NCI-H1105 (cell line): ENCODE measurements around the gene TENM4.

Experiments
- DNase-seq: peaks from one replicate; lab custom pipeline; 2025; lab: John Stamatoyannopoulos, UW

The TENM4 gene

DNA sequence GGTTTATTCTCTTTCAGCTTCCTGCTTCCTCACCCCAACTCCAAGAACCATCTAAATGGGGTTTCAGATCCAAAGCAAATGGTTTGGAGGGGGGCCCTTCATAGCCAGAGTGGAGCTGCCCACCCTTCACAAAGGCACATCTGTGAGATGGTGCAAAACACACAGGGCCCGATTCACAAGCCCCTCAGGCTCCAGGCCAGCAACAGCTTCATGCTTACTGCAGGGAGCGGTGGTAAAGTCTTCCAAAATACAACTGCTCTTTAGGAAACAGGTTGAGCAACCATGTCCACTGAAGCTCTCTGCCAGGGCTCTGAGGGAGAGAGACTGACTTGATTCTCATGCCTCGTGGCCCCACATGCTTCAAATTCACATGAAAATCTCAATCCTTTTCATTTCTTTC lies 653.1 kb downstream of the TENM4 start:
- no peak for DNase-seq

DNA sequence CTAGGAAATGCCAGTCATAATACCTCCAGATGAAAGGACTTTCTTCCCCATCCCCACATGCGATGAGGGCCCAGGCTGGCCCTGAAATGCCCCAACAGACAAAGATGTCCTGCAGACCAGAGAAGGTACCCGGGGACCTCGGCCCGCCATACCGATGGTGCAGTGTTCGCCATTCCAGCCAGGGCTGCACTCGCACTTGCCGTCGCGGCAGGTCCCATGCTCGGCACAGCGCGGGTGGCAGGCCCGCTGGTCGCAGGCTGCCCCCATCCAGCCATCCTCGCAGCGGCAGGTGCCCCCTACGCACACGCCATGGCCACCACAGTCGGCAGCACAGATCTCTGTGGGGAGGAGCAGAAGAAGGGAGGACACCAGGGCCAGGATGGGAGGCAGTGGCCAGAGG lies 654.1 kb downstream of the TENM4 start:
- DNase-seq, result no peak

DNA sequence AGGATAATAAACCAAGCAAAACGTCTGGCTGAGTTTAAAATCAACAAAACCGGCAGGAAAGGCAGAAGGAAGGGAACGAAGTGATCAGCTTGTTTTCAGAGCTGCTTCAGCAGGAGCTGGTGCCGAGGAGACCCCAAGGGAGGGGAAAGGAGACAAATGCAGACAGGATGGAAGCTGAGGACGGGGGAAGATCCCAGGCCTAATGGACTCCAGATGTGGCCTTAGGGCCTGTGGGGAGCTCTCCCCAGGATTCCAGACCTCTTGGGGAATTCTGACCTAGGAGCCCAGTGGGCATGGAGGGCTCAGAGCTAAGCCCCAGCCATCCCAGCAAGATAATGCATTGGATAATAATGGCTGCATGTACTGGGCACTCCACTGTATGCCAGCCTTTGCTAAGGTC lies 654.7 kb downstream of the TENM4 start:
- no peak for DNase-seq

DNA sequence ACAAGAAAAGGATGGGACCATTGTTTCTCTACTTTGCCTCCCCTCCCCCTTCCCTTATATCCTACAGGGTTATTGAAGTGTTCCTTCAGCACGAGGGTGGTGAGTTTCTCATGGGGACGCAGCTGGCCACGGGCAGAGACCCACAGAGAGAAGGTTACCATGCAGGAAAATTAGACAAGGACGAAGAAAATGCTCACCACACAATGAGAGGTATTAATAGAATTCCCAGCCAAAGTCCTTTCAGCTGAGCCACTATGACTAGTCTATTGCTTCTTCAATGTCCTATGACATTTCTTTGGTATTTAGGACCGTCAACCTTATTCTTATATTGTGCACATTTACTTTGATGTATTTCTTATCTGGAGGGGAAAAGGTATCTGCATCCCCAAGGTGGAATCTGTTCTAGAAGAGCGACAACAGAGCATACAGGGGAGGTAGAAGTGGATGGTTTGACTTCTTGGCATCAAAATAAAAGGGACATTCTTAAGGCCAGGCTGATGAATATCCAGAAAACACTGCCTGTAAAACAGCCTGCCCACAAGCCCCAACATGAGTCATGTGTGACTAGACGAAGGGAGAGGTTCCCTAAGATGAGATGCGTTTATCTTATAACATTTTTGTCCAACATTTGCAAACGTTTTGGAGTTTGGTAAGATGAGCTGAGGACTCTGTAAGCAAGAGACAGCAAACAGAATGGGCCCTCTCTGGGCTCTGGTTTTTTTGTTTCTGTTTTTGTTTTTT lies 656.3 kb downstream of the TENM4 start:
- no peak for DNase-seq

DNA sequence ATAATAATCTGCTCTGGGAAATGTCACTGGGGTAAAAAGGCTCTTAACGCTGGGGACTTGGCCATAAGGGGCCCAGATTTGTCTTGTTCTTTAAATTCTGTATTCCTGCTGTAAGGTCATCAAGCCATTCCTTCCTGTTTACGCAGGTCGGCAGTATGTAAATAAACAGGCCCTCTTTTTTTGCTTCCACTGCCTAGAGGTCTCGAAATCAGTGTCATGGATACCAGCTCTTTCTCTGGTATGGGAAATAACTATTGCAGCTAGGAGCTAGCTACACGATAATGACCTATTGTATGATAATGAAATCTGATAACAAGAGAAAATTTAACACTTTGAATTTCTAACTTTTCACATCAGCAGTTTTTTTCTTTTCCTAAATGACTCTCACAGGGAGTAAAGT lies 657.0 kb downstream of the TENM4 start:
- DNase-seq, result no peak

DNA sequence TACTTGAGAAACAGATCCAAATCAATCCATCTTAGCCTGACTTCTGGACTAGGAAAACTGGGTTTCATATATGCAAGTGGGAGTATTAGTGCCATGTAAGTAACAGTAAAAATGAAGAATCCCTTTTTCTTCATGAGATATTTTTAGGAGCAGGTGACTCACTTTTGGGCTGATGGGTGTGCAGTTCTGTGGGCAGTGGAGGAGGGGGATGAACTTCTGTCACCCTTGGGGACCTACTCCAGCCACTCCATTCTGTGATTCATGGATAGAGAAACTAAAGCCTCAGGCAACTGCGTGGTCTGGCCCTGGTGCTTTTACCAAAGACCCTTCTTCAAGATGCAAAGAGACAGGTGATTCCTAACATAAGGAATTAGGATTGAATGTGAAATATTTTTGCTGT lies 657.5 kb downstream of the TENM4 start:
- no peak for DNase-seq

DNA sequence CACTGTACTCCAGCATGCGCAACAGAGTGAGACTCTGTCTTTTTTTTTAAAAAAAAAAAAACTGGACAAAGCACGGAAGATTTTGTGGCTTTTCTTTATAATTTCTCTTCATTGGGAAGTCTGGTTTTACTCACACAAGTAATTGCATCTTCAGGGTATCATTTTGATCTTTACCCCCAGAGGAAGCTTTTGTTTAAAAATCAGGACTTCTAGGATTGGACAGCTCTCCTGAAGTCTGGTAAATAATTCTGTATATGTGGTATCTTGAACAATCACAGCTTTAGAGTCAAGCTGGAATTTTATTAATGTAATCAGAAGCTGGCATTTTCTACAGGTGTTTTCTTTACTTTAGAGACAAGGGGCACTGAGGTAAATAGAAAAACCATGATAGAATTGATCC lies 658.1 kb downstream of the TENM4 start:
- no peak for DNase-seq

DNA sequence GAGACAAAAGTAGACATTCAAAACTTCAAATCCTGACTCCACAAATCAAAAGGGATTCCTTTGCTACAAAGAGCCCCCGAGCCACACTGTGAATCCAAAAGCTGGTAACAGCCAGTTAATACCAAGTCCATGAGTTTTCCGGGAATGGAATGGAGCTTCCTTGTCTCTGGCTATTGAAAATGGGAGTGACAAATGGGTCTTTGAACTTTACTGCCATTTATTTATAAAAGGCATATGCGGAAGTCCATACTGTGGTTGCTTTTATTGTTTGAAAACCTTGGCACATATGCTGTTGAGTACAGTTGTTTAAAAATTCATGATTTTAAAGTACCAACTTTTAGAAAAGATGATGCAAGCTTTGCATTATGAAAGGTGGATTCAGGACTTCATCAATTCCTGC lies 659.9 kb downstream of the TENM4 start:
- DNase-seq, result no peak

DNA sequence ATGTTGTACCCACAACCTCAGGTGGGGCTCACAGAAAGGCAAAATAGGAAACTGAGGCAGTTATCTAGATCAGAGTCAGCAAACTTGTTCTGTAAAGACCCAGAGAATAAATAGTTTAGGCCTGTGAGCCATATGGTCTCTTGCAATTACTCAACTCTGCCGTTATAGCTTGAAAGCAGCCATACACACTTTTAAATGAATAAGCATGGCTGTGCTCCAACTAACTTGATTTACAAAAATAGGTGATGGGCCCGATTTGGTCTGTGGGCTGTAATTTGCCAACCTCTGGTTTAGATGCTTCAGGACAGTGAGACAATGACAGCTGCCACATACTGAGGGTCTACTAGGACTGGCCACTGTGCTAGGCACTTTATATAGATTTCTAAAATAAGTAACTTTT lies 667.3 kb downstream of the TENM4 start:
- DNase-seq, result no peak

DNA sequence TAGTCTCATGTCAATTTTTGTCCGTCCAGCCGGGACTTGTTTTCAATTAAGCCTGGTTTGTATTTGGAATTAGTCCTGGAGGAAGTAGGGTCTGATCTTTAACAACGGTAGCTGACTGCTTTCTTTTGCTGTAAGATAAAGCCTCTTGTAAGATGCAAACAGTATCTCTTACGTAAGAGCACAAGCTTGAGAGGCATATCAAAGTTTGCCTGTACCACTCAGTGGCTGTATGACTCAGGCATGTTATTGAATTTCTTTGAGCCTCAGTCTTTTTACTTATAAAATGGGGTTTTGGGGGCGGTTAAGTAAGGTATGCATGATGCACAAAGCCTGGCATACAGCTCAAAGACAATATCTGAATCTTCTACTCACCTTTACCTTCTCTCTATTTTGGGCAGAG lies 667.8 kb downstream of the TENM4 start:
- no peak for DNase-seq

DNA sequence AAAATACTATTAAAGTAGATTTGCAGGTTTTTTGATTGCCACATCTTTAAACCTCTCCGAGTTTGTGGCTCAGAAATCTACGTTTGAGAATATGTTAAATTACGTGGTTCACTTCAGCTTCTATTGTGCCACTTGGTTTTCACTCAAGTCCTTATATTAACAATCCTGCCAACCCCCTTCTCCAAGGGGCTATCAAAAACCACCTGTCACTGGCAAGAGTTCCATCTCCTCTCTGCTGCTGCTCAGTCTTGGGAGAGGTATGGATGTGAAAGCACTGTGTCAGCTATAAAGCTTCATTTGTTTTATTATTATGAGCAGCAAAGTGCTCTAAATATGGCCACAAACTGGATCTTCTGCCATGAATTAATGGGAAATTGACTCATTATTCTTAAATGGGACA lies 668.6 kb downstream of the TENM4 start:
- no peak for DNase-seq

DNA sequence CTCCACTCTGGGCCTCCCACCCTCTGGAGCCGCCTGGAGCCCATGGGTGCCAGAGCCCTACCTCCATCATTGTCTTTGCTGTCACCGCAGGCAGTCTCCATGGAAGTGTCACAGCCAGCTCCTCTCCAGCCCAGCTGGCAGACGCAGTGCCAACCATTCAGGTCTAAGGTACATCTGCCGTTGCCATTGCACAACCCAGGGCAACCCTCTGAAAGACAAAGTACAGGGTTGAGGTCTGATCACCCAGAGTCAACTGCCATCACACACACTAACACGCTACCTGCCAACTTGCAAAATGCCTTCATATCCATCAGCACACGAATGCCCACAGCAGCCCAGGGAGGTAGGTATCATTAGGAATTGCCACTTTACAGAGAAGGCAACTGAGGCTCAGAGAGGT lies 669.9 kb downstream of the TENM4 start:
- DNase-seq, result no peak

DNA sequence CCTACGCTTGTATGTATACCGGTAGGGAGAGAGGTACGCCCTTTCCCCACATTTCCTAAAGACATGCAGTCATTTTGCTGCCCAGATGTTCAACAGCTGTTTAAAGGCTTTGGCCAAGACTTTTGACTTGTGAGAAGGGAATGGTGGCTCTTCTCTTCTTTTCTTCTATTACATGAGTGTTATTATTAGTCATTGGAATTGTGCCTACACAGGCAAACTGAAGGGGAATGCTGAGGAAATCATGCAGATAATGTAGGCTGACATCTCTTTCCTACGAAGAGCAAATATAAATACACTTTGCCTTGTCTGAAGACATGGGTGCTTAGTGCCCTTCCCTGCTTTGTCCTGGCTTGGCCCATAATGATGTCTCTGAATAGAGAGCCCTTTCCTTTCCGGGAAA lies 671.9 kb downstream of the TENM4 start:
- DNase-seq, result no peak

DNA sequence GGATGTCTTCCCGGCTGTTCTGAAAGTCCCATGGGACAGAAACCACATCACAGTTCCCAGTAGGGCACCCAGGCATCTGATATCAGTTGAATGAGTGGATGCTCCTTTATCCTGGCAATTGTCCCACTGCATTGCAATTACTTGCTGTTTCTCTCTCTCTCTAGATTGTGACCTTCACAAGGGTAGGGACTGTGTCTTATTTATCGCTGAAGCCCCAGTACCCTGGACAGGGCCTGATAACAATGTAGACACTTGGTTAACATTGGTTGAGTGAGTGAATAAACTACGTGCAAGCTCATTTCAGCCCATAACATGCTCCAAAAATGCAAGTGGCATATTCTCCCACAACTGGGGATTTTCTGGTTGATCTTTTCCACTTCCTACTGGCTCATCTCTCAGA lies 672.5 kb downstream of the TENM4 start:
- no peak for DNase-seq

DNA sequence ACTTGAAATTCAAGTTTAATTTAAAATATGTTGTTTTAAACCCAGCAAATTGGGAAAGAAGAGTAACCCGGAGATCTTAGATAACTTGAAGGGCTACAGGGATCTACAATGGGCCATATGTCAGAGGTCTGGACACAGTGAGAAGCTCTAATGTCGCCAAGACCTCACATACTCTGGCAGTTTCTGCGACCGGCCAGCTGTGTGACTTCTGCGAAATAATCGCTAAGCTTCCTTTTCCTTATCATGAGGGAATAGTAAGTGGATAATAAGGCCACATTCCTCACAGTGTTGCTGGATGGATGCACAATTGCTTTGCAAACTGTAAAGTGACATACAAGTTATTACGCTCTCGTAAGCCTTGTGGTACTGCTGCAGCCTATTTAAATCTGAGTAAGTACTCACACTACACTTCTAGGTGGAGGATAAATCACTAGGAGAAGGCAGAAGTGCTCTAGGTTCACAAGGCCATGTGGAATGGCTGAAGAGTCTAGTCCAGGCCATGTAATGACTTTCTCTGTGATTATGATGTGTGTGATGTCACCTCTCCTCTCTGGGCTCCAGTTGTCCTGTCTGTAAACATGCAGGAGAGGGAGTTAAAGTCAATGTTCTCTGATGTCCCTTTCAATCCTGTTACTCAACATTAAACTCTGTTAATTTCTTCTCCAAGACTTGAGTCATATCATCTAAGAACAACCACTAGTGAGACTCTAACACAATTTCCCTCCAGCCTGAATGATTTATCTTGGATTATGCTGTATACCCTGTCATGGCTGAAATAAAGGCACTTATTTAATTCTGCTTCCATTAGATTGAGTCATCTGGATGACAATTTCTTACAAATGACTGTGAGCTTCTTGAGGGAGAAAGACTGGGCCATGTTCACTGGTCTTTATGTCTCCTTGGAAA lies 673.5 kb downstream of the TENM4 start:
- DNase-seq, result no peak

DNA sequence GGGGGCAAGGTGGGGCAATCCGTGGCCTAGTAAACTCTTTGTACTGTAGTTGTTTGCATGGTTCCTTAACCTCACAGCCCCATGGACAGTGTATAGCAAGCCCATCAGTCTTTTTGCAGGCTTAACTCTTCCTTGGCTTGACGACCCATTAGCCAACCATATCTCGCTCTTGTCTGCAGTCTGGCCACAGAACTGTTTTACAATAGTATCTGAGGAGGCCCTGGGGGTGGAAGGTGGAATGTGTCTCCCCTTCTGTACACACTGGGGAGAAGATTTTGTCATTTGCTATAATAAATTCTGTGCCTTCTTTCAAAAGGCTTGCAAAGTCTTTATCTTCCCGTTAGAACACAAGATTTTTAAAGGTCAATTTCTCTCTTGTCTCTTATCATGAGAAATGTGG lies 675.9 kb downstream of the TENM4 start:
- no peak for DNase-seq

DNA sequence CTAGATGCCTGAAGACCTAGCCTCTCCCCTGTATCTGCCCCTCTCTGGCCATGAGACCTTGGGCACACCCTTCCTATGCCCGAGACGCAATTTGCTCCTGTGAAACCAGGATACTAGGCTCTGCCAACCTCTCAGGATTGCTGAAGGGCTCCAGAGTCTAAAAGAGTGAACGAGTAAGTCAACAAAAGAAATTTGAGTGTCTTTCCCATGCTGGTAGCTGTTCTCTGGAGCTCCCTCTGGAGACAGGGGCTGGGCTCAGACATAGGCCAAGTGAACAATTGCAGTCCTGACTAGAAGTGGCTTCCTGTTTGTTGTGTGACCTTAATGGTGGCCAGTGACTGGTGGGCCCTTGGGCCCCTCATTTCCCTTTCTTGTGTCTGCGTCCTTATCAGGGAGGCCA lies 677.2 kb downstream of the TENM4 start:
- DNase-seq, result no peak

DNA sequence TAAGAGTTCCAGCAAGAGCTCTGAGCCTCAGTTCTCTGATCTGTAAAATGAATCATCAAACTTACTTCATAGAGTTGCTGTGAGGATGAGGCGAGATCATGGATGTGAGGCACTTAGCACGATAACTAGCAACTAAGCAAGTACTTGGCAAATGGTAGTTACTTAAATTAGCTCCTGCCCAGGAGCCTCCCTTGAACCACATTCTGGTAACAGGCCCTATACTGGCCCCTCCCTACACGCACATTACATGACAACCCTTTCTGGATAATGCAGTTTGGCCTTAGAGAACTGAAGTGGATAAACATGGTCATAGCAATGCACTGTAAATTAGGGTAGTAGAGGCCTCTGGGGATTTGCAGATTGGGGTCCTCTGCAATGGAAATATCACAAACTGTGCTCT lies 678.7 kb downstream of the TENM4 start:
- no peak for DNase-seq

DNA sequence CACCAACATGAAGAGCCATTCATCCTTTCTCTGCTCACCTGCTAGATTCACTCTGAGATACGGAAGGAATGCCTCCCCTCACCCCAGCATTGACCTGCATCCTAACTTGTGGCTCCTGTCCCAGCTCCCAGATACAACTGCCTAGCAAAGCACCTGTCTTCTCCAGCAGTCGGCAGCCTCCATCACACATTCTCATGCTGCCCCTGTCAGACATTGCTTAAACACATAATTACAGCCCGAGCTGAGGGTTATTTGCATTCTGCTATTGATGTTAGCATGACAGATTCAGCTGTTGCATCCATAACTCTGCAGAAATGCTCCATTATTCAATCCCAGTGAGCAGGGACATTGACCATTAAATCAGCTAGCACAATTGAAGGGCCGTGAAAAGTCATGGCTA lies 681.8 kb downstream of the TENM4 start:
- peak; percentile 41 for DNase-seq

DNA sequence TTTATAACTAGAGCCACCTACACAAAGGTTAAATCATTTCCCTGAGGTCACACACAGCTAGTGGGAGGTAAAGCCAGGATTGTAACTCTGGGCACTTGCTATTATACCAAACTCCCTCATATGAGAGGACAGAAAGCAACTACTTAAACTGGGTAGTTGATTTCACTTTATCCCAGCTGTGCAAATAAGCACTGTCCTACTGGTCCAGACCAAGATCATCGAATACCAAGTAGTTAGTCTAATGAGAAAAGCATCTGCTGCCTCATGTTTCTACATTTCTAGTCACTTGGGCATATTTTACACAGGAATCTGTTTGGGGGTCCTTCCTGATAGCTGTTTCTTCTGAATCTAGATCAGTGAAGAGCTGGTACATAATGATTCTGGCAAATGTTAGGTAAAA lies 687.5 kb downstream of the TENM4 start:
- DNase-seq, result no peak

DNA sequence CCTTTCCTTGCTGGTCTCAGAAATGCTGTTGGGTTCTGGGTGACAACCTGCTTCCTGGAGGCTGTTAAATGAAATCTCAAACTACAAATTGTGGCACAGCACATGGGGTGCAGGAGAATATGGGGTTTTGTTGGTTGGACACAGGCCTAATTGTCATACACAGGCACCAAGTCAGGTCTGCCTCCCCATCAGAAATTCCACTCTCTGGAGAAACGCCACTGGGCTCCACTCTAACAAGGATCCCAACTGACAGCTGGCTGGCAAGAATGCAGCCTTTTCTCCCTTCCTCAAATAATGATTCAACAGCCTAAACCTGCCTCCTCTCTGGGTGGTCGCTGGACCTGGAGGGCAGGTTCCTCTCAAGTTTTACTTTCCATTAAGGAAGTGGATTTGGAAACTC lies 688.3 kb downstream of the TENM4 start:
- no peak for DNase-seq

DNA sequence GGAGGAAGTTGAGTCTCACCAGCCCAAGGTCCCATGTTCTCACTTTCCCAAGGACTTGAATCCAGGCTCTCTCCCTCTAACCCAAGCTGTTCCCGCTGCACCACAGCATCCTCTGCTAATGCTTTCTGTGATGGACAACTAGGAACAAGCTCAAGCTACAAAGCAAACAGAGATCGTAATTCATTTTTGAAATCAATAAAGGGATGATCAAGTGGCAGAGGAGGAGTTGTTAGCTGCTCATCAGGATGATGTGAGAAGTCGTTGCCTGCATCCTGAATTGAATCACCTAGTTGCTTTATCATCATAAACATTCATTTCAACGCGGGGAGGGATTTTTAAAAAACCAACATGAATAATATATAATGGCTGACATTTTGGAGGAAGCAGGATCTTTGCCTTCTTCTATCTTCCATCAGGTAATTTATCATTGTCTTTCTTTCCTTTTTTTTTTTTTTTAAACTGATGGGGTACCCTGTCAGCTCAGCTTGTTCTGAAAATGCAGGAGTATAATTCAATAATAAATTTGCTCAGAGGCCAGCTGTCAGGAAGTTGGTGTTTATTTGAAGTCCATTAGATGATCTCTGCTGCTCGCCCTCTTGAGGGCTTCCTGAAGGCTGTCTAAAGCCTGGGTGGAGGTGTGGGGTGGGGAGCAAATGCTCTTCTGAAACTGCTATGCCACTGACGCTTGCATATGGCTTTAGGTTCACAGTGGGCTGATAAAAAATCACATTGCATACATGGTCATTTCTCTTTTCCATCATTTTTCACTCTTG lies 691.7 kb downstream of the TENM4 start:
- DNase-seq, result no peak

DNA sequence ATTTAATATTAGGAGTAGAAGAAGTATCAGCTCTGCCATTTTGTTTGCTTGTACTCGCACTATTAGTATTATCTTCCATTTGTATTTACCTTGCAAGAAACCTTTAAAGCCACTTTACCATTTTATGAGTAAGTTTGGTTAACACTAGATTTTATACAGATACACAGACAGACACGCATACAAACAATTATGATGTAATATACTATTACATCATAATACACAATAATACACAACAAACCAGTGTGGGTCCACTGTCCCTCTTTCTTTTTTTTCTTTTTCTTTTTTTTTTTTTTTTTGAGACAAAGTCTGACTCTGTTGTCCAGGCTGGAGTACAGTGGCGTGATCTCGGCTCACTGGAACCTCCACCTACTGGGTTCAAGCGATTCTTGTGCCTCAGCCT lies 695.9 kb downstream of the TENM4 start:
- no peak for DNase-seq
